GM12891 (cell line): ENCODE data around the gene GMNN.

Experiments
- DNase-seq: peaks from one replicate; pipeline ENCODE4 v3.0.0; 2011; ENCODE audit warnings: low spot score; ENCODE audit not compliant: insufficient read length
- FAIRE-seq: peaks from 2 replicates; lab custom pipeline; 2011; peaks lifted over from hg19 to GRCh38; lab: Jason Lieb, UNC
- PAX5 ChIP-seq: IDR thresholded peaks from 2 replicates; pipeline ENCODE4 v1.6.1; 2011; ENCODE audit warnings: low read length, moderate library complexity, mild to moderate bottlenecking; ENCODE audit not compliant: insufficient read depth, severe bottlenecking
- POLR2A ChIP-seq: IDR thresholded peaks from 2 replicates; pipeline ENCODE4 v1.6.1; 2011; ENCODE audit warnings: low read depth, low read length, control low read depth
- POLR2AphosphoS5 ChIP-seq: IDR thresholded peaks from 2 replicates; pipeline ENCODE4 v1.6.1; 2011; ENCODE audit warnings: low read depth, low read length, control low read depth
- POU2F2 ChIP-seq: IDR thresholded peaks from 2 replicates; pipeline ENCODE4 v1.6.1; 2011; ENCODE audit warnings: low read depth, mild to moderate bottlenecking, control low read depth, low read length, moderate library complexity
- SPI1 ChIP-seq: IDR thresholded peaks from 2 replicates; pipeline ENCODE4 v1.6.1; 2011; ENCODE audit warnings: low read depth, low read length, control low read depth
- TAF1 ChIP-seq: IDR thresholded peaks from 2 replicates; pipeline ENCODE4 v1.6.1; 2011; ENCODE audit warnings: low read depth, low read length, control low read depth

Gene GMNN

DNA sequence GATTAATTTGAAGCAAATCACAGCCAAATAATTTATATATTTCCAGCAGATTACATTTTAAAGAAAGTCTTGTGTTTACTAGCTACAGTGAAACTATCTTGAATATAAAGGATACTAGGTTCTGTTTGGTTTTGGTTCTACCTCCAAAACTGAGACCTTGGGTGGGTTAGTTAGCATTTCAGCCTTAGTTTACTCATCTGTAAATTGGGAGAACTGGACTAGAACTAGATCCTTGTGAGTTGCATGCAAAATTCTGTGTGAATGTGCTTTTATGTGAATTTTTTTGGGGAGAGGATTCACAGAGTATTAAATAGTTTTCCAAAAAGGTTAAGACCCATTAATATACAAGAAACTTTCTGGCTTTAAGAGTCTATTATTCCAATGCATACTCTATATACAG, 4.1 kb downstream of the GMNN start:
- no peak for FAIRE-seq
- DNase-seq: no peak
- TF ChIP-seq SPI1 (no peak), TAF1 (no peak), POLR2A (no peak), PAX5 (no peak), POLR2AphosphoS5 (no peak), POU2F2 (no peak)

- FAIRE-seq (peak; percentile 75), DNase-seq (no peak)
- TF ChIP-seq POLR2A (no peak), POLR2AphosphoS5 (no peak), PAX5 (no peak), TAF1 (no peak), POU2F2 (no peak), SPI1 (no peak)
Observed at GRCh38 chr6:24779416-24780016, 4.8 kb downstream of the GMNN start.

- no peak for DNase-seq
- TF ChIP-seq TAF1: no peak
- TF ChIP-seq POLR2AphosphoS5: no peak
- TF ChIP-seq PAX5: no peak
- no peak for TF ChIP-seq POLR2A
- TF ChIP-seq SPI1: no peak
- TF ChIP-seq POU2F2: no peak
- no peak for FAIRE-seq
Observed at GRCh38 chr6:24780206-24780605, 5.5 kb downstream of the GMNN start.

- no peak for TF ChIP-seq POU2F2
- TF ChIP-seq TAF1: no peak
- no peak for TF ChIP-seq PAX5
- TF ChIP-seq POLR2AphosphoS5: no peak
- TF ChIP-seq POLR2A: no peak
- TF ChIP-seq SPI1: no peak
- DNase-seq: no peak
- no peak for FAIRE-seq
Observed at GRCh38 chr6:24788031-24788665, 13.4 kb downstream of the GMNN start.

DNA sequence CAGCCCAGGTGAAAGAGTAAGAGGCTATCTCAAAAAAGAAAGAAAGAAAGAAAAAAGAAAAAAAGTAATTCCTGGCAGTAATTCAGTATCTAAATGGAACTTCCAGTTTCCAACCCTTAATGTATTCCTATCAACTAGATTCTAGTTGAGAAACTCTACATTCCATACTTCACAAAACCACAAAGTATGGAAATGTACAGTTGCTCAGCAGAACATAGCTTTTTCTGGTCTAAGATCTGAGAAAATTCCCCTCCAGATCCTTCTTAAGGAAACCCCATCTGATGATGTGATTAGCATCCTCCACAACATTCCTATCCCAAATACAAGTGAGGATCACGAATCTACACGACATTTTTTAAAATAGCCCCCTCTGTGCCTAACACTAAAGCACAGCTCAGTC, 20.4 kb downstream of the GMNN start:
- FAIRE-seq: no peak
- no peak for DNase-seq
- TF ChIP-seq PAX5: no peak
- no peak for TF ChIP-seq POLR2AphosphoS5
- no peak for TF ChIP-seq POLR2A
- TF ChIP-seq POU2F2: no peak
- TF ChIP-seq TAF1: no peak
- TF ChIP-seq SPI1: no peak

DNA sequence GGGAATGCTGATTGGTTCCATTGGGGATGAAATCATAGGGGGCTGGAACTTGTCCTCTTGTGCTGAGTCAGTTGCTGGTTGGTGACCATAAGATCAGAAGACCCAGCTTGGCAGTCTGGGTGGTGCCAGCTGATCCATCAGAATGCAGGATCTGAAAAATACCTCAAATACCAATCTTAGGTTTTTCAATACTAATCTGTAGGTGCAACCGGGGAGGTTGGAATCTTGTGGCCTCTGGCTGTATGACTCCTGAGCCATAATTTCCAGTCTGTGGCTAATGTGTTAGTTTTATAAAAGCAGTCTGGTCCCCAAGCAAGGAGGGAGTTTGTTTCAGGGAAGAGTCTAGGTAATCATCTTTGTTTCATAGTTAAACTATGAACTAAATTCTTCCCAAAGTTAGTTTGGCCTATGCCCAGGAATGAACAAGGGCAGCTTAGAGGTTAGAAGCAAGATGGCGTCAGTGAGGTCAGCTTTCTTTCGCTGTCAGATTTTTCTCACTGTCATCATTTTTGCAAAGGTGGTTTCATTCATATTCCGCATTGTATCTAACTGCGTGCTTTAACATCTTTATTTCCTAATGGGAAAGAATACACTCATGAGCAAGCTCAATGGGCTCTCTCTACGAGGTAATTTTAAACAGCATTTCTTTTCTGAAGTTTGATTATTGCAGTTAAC, 22.0 kb downstream of the GMNN start:
- FAIRE-seq (peak; percentile 52), DNase-seq (no peak)
- TF ChIP-seq PAX5 (no peak), POU2F2 (no peak), POLR2A (no peak), SPI1 (no peak), TAF1 (no peak), POLR2AphosphoS5 (no peak)

- TF ChIP-seq SPI1 (no peak), POU2F2 (no peak), POLR2A (no peak), TAF1 (no peak), POLR2AphosphoS5 (no peak), PAX5 (no peak)
- FAIRE-seq (no peak), DNase-seq (no peak)
Observed at GRCh38 chr6:24797596-24798216, 23.0 kb downstream of the GMNN start.

- DNase-seq (no peak), FAIRE-seq (no peak)
- TF ChIP-seq PAX5: no peak
- no peak for TF ChIP-seq POU2F2
- no peak for TF ChIP-seq POLR2AphosphoS5
- no peak for TF ChIP-seq TAF1
- no peak for TF ChIP-seq SPI1
- no peak for TF ChIP-seq POLR2A
Observed at GRCh38 chr6:24798740-24799540, 24.2 kb downstream of the GMNN start, which contains the start of gene ARMH2. Gene ARMH2 (minus strand): TSS chr6:24798917. CDS start chr6:24798857, 60 bp downstream.
